ENCODE data around the gene CYTIP.

The CYTIP gene

GRCh38 chr2:157463002-157463401, 19.1 kb upstream of the CYTIP start:
- DNase-seq (ENCODE audit: low read depth in 2 of 2), result no peak

GRCh38 chr2:157460897-157461296, 17.0 kb upstream of the CYTIP start:
- no peak for DNase-seq (ENCODE audit: low read depth in 2 of 2)

- DNase-seq (ENCODE audit: low read depth in 2 of 2), result no peak
Observed at GRCh38 chr2:157460384-157460837, 16.5 kb upstream of the CYTIP start.

- DNase-seq (ENCODE audit: low read depth in 2 of 2), result no peak
Observed at GRCh38 chr2:157459486-157459885, 15.6 kb upstream of the CYTIP start.

GRCh38 chr2:157447741-157448140, 3.9 kb upstream of the CYTIP start:
- DNase-seq (ENCODE audit: low read depth in 2 of 2), result no peak

GRCh38 chr2:157447031-157447430, 3.1 kb upstream of the CYTIP start:
- DNase-seq (ENCODE audit: low read depth in 2 of 2), result no peak

- DNase-seq (ENCODE audit: low read depth in 2 of 2), result no peak
Observed at GRCh38 chr2:157444641-157445040, 752 bp upstream of the CYTIP start.

GRCh38 chr2:157443090-157443489, 799 bp downstream of the CYTIP start:
- DNase-seq (ENCODE audit: low read depth in 2 of 2), result no peak

GRCh38 chr2:157442636-157443035, 1.3 kb downstream of the CYTIP start:
- DNase-seq (ENCODE audit: low read depth in 2 of 2), result no peak

GRCh38 chr2:157442191-157442590, 1.7 kb downstream of the CYTIP start:
- DNase-seq (ENCODE audit: low read depth in 2 of 2), result no peak

GRCh38 chr2:157441072-157441454, 2.8 kb downstream of the CYTIP start:
- DNase-seq (ENCODE audit: low read depth in 2 of 2), result no peak

GRCh38 chr2:157440404-157441071, 3.4 kb downstream of the CYTIP start:
- DNase-seq (ENCODE audit: low read depth in 2 of 2), result no peak

GRCh38 chr2:157439824-157440186, 4.1 kb downstream of the CYTIP start:
- no peak for DNase-seq (ENCODE audit: low read depth in 2 of 2)

- DNase-seq (ENCODE audit: low read depth in 2 of 2), result no peak
Observed at GRCh38 chr2:157438863-157439823, 4.7 kb downstream of the CYTIP start.

- no peak for DNase-seq (ENCODE audit: low read depth in 2 of 2)
Observed at GRCh38 chr2:157433394-157433793, 10.5 kb downstream of the CYTIP start.

GRCh38 chr2:157432475-157433106, 11.3 kb downstream of the CYTIP start:
- no peak for DNase-seq (ENCODE audit: low read depth in 2 of 2)

GRCh38 chr2:157431176-157431575, 12.7 kb downstream of the CYTIP start:
- DNase-seq (ENCODE audit: low read depth in 2 of 2), result no peak

GRCh38 chr2:157428500-157429175, 15.3 kb downstream of the CYTIP start:
- no peak for DNase-seq (ENCODE audit: low read depth in 2 of 2)

GRCh38 chr2:157427922-157428303, 16.0 kb downstream of the CYTIP start:
- no peak for DNase-seq (ENCODE audit: low read depth in 2 of 2)

- no peak for DNase-seq (ENCODE audit: low read depth in 2 of 2)
Observed at GRCh38 chr2:157427003-157427921, 16.6 kb downstream of the CYTIP start.

GRCh38 chr2:157426477-157426994, 17.4 kb downstream of the CYTIP start:
- DNase-seq (ENCODE audit: low read depth in 2 of 2), result no peak
